Tongue (tissue), 2 donors: ENCODE results near the gene TRAF7. TPM values are rescaled to one million over a fixed set of nuclear protein-coding genes. Genes with fewer than 3 reads are reported as not detected.

ENCODE experiments used
- DNase-seq: peaks from one replicate; pipeline ENCODE4 v3.0.0-alpha.2; 2015
- total RNA-seq: library from RNA; depleted of rRNA; stranded (reverse); fragments of >200 nt; gene quantifications from one replicate; pipeline ENCODE4 v1.2.3, GENCODE V29; 2014

Gene TRAF7
- total RNA-seq, 1 donor from 2014 or later = 27.4 TPM

- DNase-seq = no peak
Observed at GRCh38 chr16:2166263-2167067, 10.9 kb downstream of the TRAF7 start.

DNA sequence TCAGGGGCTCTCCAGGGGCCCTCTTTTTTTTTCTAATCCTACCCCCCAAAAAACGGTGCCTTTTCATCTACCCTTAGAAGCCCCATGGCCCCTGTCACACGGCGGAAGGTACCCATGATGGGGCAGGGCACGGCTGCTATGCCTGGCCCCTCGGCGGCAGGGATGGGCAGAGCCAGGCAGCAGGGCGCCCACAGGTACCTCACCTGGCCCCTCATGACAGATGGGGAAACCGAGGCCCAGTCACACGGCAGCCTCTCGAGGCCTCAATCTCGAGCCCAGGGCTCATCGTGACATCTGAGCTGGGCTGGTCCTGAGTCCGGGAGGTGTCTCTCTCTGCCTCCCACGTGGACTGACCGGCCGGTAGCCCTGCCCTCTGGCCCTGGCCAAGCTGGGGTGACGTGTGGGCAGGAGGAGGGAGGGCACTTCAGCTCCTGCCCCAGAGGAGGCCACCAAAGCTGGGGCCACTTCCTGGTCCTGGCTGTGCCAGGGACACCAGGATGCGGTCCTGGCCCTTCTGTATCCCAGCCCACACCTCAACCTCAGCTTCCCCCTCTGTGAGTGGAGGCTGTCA lies 11.6 kb downstream of the TRAF7 start:
- DNase-seq = no peak

DNA sequence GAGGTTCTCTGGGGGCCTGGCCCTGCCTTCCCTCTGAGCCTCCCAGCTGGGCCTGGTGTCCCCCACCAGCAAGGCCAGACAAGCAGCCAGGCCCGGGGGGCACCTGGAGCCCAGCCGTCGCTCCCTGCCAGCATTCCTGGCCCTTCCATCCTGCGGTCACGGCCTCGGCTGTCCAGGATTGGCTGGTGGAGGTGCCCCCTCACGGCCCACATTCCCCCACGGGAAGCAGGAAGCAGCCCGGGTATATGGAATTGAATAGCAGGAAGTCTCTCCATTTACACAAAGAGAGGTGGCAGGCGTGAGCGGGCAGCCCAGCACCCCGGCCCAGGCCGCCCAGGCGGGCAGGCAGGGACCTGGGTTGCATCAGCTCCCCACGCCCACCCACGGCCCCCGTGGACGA lies 14.5 kb downstream of the TRAF7 start:
- DNase-seq = no peak

DNA sequence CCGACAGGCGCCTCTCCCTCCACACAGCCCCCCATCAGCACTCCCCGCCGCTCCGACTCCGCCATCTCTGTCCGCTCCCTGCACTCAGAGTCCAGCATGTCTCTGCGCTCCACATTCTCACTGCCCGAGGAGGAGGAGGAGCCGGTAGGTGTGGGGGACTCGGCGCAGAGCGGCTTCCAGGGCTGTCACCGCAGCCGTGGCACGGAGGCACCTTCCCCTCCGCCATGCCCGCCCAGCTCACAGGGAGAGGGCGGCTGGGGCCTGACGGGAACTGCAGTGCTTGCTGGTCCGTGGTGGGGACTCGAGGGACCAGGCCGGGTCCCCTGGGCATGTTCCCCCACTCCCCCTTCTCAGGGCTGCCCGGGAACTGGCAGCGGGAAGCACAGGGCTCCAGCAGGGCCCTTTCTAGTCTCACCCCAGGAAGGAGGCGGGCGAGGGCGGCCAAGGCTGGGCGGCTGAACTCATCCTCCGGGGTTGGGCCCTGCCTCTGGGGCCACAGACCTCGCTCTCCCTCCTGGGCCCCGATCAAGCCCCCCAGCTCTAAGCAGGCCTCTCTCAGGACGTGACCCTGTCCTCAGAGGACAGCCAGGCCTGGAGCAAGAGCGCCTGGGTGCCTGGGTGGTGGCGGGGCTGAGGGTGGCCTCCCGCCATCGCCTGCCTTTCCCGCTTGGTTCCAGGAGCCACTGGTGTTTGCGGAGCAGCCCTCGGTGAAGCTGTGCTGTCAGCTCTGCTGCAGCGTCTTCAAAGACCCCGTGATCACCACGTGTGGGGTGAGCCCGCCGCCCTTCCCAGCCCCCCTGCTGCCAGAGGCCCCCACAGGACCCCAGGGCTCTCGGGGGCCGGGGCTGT lies 15.2 kb downstream of the TRAF7 start:
- DNase-seq = no peak

DNA sequence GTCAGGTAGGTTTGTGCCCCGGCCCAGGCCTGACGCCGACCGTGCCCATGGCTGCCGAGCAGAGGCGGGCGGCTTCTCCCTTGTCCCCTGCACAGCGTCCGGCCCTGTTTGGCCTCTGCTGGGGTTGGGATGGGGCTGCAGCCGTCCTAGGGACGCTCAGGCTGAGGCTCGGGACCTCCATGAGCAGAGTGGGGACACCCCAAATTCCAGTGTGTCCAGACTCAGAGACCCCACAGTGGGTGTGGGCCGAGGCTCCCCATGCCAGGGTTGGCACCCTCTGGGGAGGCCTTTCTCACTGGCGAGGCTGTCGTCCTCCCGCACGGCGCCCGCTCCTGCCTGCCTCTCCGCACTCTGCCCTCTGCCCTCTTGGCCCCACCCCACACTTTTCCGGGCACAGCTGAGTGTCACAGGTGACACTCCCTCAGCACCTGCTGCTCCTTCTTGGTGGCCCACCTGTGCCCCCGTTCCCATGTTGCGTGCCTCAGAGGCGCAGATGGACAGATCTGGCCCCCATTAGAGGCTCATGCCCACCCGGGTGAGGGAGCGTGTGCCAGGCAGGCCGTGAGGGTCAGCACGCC lies 16.1 kb downstream of the TRAF7 start:
- DNase-seq = no peak

DNA sequence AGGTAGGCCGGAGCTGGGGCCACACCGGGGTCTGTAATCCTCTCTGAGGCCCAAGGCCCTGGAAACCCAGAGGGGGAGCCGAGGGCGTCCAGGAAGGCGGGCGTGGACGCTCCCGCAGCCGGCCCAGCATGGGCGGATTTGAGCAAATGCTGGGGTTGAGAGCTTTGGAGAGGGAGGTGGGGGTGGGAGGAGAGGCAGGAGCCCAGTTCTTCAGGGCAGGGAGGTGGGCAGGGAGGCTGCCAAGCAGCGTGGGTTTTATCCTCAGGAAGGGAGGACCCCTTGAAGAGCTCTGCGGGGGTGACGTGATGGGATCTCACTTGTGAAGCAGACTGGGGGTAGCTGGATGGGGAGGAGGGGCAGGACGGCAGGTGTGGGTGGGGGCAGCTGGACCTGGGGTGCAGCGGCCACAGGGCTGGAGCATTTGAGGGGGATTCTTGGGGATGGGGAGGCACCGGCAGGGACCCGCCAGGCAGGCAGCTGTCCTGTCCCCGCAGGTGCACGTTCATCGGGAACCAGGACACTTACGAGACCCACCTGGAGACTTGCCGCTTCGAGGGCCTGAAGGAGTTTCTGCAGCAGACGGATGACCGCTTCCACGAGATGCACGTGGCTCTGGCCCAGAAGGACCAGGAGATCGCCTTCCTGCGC lies 17.2 kb downstream of the TRAF7 start:
- no peak for DNase-seq

GRCh38 chr16:2173366-2173765 lies 17.8 kb downstream of the TRAF7 start:
- no peak for DNase-seq

GRCh38 chr16:2173916-2174315 lies 18.3 kb downstream of the TRAF7 start:
- no peak for DNase-seq

GRCh38 chr16:2174396-2175131 lies 19.0 kb downstream of the TRAF7 start:
- no peak for DNase-seq

DNA sequence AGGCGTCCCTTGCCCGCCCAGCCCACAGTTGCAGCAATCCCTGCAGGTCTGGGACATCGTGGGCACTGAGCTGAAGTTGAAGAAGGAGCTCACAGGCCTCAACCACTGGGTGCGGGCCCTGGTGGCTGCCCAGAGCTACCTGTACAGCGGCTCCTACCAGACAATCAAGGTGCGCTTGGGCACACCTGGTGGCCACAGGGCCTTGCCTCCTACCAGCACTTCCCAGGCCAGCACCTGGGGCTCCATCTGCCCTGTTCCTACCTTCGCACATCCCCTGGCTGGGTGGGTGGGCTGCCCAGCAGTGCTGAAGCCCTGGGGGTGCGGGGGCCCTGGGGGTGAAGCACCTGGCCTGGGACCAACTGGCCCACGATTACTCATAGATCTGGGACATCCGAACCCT lies 19.9 kb downstream of the TRAF7 start:
- DNase-seq = no peak

- no peak for DNase-seq
Observed at GRCh38 chr16:2176047-2176446, 20.5 kb downstream of the TRAF7 start.

DNA sequence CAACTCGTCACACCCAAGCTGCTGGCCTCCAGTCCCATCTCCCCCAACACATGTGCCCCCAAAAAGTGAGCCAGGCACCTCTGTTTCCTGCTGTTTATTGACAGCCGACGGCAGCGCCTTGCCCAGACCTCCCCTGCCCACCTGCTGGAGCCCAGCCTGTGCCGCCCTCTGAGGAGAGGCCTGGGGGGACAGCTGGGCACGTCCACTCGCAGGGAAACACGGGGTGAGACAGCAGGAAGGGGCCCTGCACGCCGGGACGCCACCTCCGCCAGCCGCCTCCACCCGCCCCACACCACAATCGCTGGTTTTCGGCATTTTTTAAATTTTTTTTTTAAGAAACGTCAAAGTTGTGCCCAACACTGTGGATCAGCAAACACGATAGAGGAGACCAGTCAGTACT lies 21.5 kb downstream of the TRAF7 start:
- no peak for DNase-seq

DNA sequence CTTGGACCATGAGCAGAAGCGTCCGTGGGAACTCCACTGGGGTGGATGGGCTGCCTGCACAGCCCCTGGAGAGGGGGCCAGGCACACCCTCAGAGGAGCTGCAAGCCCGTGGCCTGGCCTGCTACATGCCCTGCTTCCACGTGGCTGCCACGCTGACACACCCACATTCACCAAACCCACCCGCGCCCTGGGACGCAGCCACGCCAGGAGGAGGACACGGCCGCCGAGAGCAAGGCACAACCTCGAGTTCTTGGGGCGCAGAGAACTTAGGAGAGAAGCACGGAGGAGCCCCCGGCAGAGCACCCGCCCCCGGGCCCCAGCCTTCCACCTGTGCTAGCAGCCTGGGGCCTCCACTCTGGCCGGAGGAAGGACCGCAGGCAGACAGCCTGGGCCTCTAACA lies 22.0 kb downstream of the TRAF7 start:
- no peak for DNase-seq

DNA sequence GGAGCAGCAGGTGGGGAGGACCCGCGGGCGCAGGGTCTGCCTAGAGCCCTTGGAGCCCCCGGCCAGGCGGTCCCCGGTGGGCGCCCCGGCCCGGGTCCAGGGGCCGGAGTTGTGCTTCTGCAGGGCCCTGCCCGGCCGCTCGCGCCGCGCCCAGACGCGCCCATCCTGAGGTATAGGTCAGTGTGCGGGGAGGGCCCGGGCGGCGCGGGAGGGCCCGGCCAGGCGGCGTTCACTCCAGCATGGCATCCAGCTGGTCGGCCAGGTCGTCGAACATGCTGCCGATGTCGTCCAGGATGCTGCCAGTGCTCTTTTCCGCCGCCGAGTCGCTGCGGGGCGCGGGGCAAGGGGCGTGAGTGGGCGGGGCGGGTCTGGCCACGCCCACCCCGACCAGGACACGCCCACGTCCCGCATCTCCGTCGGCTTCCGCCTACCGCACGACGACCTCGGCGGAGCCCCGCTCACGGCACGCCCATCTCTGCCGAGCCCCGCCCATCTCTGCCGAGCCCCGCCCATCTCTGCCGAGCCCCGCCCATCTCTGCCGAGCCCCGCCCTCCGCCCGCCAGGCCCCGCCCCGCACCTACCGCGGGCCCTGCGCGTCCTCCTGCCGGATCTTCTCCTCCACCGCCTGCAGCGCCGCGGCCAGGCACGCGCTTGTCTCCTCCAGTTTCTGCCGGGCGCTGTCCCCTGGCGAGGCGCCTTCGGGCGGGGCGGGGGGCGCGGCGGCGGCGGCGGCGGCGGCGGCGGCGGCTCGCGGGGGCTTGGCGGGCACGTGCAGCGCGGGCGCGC lies 22.9 kb downstream of the TRAF7 start:
- DNase-seq = peak; percentile 57

GRCh38 chr16:2179107-2179501 lies 23.5 kb downstream of the TRAF7 start:
- DNase-seq = no peak

DNA sequence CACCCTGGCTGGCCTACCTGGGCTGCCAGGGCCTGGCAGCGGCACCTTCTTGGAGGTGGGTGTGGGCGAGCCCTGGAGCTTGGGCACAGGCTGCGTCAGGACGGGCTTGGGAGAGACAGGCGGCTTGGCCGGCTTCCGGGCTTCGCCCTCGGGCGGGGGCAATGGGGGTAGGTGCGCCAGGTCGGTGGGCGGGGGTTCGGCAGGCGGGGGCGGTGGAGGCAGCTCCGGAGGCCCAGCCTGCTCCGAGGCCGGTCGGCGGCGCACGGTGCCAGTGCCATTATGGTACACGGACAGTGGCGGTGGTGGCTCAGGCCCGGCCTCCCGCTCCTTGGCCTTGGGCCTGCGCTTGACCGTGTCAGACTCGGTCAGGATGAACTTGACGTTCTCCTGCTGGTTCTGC lies 24.0 kb downstream of the TRAF7 start:
- DNase-seq = no peak

- no peak for DNase-seq
Observed at GRCh38 chr16:2180461-2180860, 24.9 kb downstream of the TRAF7 start.

GRCh38 chr16:2180962-2181923 lies 25.7 kb downstream of the TRAF7 start:
- no peak for DNase-seq

- no peak for DNase-seq
Observed at GRCh38 chr16:2181952-2182351, 26.4 kb downstream of the TRAF7 start.

DNA sequence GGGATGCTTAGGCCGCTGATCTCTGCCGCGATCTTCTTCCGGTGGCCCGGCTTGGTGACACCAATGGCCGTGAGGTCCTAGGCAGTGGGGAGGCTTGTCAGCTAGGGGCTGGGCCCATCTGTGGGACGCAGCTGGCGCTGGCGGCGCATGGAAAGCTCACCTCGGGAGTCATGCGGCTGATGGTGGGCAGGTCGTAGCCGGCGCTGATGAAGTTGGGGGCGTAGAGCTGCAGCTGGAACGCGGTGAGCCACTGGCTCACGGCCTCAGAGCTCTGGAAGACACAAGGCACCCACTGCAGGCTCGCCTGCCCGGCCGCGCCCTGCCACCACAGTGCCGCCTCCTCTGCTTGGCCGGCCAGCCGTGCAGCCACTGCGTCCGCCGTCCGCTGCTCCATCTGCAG lies 28.1 kb downstream of the TRAF7 start:
- no peak for DNase-seq
